Measurements from ENCODE around the gene GPR137.

DNA sequence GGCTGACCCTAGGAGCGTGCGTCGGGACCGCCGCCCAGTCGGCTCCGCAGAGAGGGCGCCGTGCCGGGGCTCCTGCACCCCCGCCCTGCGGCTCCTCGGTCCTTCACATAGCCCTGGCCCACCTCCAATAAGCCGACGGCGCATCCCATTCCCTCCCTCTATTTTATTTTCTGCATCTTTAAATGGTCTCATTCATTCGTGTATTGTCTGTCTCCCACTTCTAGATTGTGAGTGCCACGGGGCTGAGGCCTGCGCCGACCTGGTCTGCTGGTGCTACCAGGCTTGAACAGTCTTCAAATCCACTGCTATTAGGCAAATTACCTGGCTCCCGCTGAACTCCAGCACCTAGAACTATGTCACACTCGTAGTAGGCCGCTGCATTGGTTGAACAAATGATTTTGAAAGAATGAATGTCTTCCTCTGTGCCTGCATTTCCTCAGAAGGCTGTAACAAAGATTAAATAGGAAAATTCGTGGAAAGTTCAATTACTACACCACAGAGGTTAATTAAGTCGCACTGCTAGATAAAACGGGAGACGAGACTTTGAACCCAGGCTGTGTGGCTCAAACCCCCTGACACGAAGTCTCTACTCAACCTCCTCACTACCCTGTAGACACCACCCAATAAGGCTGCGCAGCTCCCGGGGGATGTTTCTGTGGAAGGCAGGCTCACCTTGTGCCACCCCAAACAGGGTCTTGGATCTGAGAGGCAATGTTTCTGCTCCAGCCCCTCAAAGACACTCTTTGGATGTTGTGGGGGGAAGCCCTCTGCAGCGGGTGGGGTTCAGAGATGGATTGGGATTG is 37.7 kb upstream of the GPR137 start:
- no peak for TF ChIP-seq POLR2A (IDR thresholded peaks at IDR 0.05; ENCODE audit: low read depth)
- TF ChIP-seq, protein P1, sequence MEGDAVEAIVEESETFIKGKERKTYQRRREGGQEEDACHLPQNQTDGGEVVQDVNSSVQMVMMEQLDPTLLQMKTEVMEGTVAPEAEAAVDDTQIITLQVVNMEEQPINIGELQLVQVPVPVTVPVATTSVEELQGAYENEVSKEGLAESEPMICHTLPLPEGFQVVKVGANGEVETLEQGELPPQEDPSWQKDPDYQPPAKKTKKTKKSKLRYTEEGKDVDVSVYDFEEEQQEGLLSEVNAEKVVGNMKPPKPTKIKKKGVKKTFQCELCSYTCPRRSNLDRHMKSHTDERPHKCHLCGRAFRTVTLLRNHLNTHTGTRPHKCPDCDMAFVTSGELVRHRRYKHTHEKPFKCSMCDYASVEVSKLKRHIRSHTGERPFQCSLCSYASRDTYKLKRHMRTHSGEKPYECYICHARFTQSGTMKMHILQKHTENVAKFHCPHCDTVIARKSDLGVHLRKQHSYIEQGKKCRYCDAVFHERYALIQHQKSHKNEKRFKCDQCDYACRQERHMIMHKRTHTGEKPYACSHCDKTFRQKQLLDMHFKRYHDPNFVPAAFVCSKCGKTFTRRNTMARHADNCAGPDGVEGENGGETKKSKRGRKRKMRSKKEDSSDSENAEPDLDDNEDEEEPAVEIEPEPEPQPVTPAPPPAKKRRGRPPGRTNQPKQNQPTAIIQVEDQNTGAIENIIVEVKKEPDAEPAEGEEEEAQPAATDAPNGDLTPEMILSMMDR (IDR thresholded peaks at IDR 0.05) = peak in 1 of 3 experiments; percentile 1

All from esophagus muscularis mucosa (tissue), 3 donors.